SU-DHL-6 (cell line): ENCODE measurements around the gene SCYGR2.

Experiments
- H2AFZ ChIP-seq: fragments of 200-600 bp; sonication (generic); 2 replicates; pipeline ENCODE4 v1.6.1; 2014; ENCODE audit warnings: low read depth, mild to moderate bottlenecking, moderate library complexity, mixed read lengths, antibody characterized with exemption, low read length; ENCODE audit not compliant: severe bottlenecking
- H3F3A ChIP-seq: fragments of 200-600 bp; shearing (Covaris generic); 2 replicates; pipeline ENCODE4 v1.6.0; 2016; ENCODE audit warnings: antibody characterized with exemption, mild to moderate bottlenecking; ENCODE audit not compliant: insufficient read depth
- H3K27ac ChIP-seq: fragments of 200-600 bp; sonication (generic); 2 replicates; pipeline ENCODE4 v1.5.1; 2016; ENCODE audit warnings: low read depth, mild to moderate bottlenecking, low read length, moderate library complexity, mixed read lengths
- H3K27me3 ChIP-seq: fragments of 200-600 bp; sonication (generic), shearing (Covaris generic); 2 replicates; pipeline ENCODE4 v1.6.0; 2014; ENCODE audit warnings: mild to moderate bottlenecking, low read length
- H3K36me3 ChIP-seq: fragments of 200-600 bp; sonication (generic); 2 replicates; pipeline ENCODE4 v1.6.1; 2014; ENCODE audit warnings: mild to moderate bottlenecking, low read length, mixed read lengths
- H3K4me2 ChIP-seq: fragments of 300-600, 200-600 bp; shearing (Covaris generic), sonication (generic); 2 replicates; pipeline ENCODE4 v1.6.0; 2014; ENCODE audit warnings: low read length, low read depth, mild to moderate bottlenecking; ENCODE audit not compliant: poor library complexity, severe bottlenecking
- H3K4me3 ChIP-seq: fragments of 200-600 bp; sonication (generic); 2 replicates; pipeline ENCODE4 v1.5.1; 2014; ENCODE audit warnings: antibody characterized with exemption, low read length, mild to moderate bottlenecking, mixed read lengths; ENCODE audit not compliant: insufficient read depth, poor library complexity, severe bottlenecking
- H3K79me2 ChIP-seq: fragments of 200-600 bp; sonication (generic); 2 replicates; pipeline ENCODE4 v1.6.1; 2014; ENCODE audit warnings: mild to moderate bottlenecking, low read length, moderate library complexity; ENCODE audit not compliant: insufficient read depth
- H3K9ac ChIP-seq: fragments of 200-600 bp; sonication (generic); 2 replicates; pipeline ENCODE4 v1.7.0; 2014; ENCODE audit warnings: mild to moderate bottlenecking, low read length
- H3K9me2 ChIP-seq: fragments of 200-600 bp; sonication (generic); replicated peaks from 2 replicates; pipeline ENCODE4 v1.6.1; 2014; ENCODE audit warnings: low read length; ENCODE audit not compliant: insufficient read depth
- H3K9me3 ChIP-seq: fragments of 200-600 bp; sonication (generic); 2 replicates; pipeline ENCODE4 v1.6.1; 2014; ENCODE audit warnings: low read length, mixed read lengths; ENCODE audit not compliant: insufficient read depth
- H4K20me1 ChIP-seq: fragments of 200-600 bp; sonication (generic); 2 replicates; pipeline ENCODE4 v1.6.1; 2014; ENCODE audit warnings: low read depth, mild to moderate bottlenecking, antibody characterized with exemption, low read length, moderate library complexity, mixed read lengths
- CTCF ChIP-seq: fragments of 200-600 bp; sonication (generic); IDR thresholded peaks from one replicate; pipeline ENCODE4 v1.5.1; 2017; ENCODE audit warnings: antibody characterized with exemption, mild to moderate bottlenecking, low read length, moderate library complexity; ENCODE audit not compliant: insufficient read depth, poor library complexity, severe bottlenecking
- EZH2phosphoT487 ChIP-seq: fragments of 200-600 bp; sonication (generic), shearing (Covaris generic); conservative IDR thresholded peaks from 2 replicates; pipeline ENCODE4 v1.6.1; 2018; ENCODE audit warnings: mild to moderate bottlenecking, antibody characterized with exemption, low read length, moderate library complexity, mixed read lengths

Gene SCYGR2

GRCh38 chr2:227629435-227629834 is 30.7 kb downstream of the SCYGR2 start:
- Histone ChIP-seq H4K20me1 (no peaks in the 10 kb centered on the region), H3K9me3 (no peaks in the 10 kb centered on the region), H3F3A (no peaks in the 10 kb centered on the region), H3K27ac (no peak overlapping the region), H3K9ac (no peak overlapping the region), H2AFZ (no peak overlapping the region), H3K79me2 (no peaks in the 10 kb centered on the region), H3K9me2 (no peaks in the 10 kb centered on the region), H3K36me3 (no peaks in the 10 kb centered on the region), H3K4me3 (no peak overlapping the region), H3K4me2 (no peak overlapping the region), H3K27me3 (no peaks in the 10 kb centered on the region)
- no peak for TF ChIP-seq EZH2phosphoT487
- no peak for TF ChIP-seq CTCF

GRCh38 chr2:227630322-227630721 is 31.6 kb downstream of the SCYGR2 start:
- H3K27ac ChIP-seq: no peak overlapping the region
- H3K9ac ChIP-seq: no peak overlapping the region
- no peaks in the 10 kb centered on the region for H3K9me3 ChIP-seq
- no peaks in the 10 kb centered on the region for H3K36me3 ChIP-seq
- H3K27me3 ChIP-seq: no peaks in the 10 kb centered on the region
- no peaks in the 10 kb centered on the region for H3F3A ChIP-seq
- no peak overlapping the region for H3K4me2 ChIP-seq
- no peaks in the 10 kb centered on the region for H3K9me2 ChIP-seq
- no peaks in the 10 kb centered on the region for H4K20me1 ChIP-seq
- H2AFZ ChIP-seq: no peak overlapping the region
- TF ChIP-seq EZH2phosphoT487 (no peak), CTCF (no peak)
- H3K4me3 ChIP-seq: no peak overlapping the region
- no peaks in the 10 kb centered on the region for H3K79me2 ChIP-seq

GRCh38 chr2:227632827-227633226 is 34.1 kb downstream of the SCYGR2 start:
- Histone ChIP-seq H3K4me2 (no peak overlapping the region), H3K9me2 (no peaks in the 10 kb centered on the region), H2AFZ (no peak overlapping the region), H3K79me2 (no peaks in the 10 kb centered on the region), H4K20me1 (no peaks in the 10 kb centered on the region), H3K9ac (no peak overlapping the region), H3K36me3 (no peaks in the 10 kb centered on the region), H3K4me3 (no peak overlapping the region), H3F3A (no peaks in the 10 kb centered on the region), H3K27ac (no peak overlapping the region), H3K9me3 (no peaks in the 10 kb centered on the region), H3K27me3 (no peaks in the 10 kb centered on the region)
- TF ChIP-seq CTCF (no peak), EZH2phosphoT487 (no peak)

- Histone ChIP-seq H3K9me3 (no peaks in the 10 kb centered on the region), H3K9me2 (no peaks in the 10 kb centered on the region), H3F3A (no peaks in the 10 kb centered on the region), H3K27me3 (no peaks in the 10 kb centered on the region), H4K20me1 (no peaks in the 10 kb centered on the region), H3K27ac (no peak overlapping the region), H3K4me2 (no peak overlapping the region), H3K9ac (no peak overlapping the region), H3K79me2 (no peaks in the 10 kb centered on the region), H2AFZ (no peak overlapping the region), H3K36me3 (no peaks in the 10 kb centered on the region), H3K4me3 (no peak overlapping the region)
- TF ChIP-seq EZH2phosphoT487 (no peak), CTCF (no peak)
Observed at GRCh38 chr2:227634201-227634600, 35.5 kb downstream of the SCYGR2 start.
